ENCODE data around the gene CAPRIN1. TPM values are rescaled to one million over a fixed set of nuclear protein-coding genes. Genes with fewer than 3 reads are reported as not detected.

The CAPRIN1 gene
- total and polyA plus RNA-seq, 10 of the 15 experiments (the other 5 are each of a cell fraction or from before 2014, with no cell fraction given) = 50.4 to 228 (median 191) TPM

DNA sequence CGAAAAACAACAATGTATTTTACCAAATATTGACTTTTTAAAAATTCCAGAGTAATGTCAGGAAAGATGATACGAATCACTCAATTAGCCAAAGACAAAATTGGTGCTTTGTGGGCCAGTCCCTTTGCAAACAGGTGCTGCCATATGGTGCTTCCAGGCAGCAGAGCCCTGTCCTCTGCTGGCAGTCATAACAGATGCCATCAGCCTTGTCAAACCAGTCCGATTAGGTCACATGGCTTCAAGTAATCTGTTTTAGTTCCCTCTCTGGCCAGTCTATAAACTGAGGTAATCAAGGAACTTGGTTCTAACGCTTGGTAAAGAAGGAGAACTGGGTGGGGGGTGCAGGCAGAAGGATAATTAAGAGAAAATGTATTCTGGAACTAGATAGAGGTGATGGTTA is 49.1 kb upstream of the CAPRIN1 start:
- Histone ChIP-seq H2AFZ (ENCODE audit: control insufficient read depth, low read depth, low read length) (no peak overlapping the region), H3K4me2 (ENCODE audit: control insufficient read depth, insufficient read depth) (no peak overlapping the region), H3K4me1 (ENCODE audit: control insufficient read depth, insufficient read depth, low read length) (peaks cover 24% of the 10 kb centered on the region), H3K9ac (ENCODE audit: control insufficient read depth, insufficient read depth, low read length) (no peak overlapping the region), H3K36me3 (ENCODE audit: control insufficient read depth in 2 of 2, insufficient read depth in 2 of 2, low read length in 1 of 2) (no peaks in the 10 kb centered on the region), H3K9me3 (replicated peaks; ENCODE audit: control insufficient read depth, insufficient read depth, low read length) (no peaks in the 10 kb centered on the region; the same call in 2 of the 3 replicates), H3K4me3 (no peak overlapping the region), H3K79me2 (ENCODE audit: control insufficient read depth, insufficient read depth, low read length) (no peaks in the 10 kb centered on the region), H4K20me1 (ENCODE audit: control insufficient read depth, insufficient read depth) (no peaks in the 10 kb centered on the region), H3K27ac (ENCODE audit: control insufficient read depth, insufficient read depth) (no peak overlapping the region), H3K27me3 (replicated peaks in 1 of 2; ENCODE audit: control insufficient read depth in 2 of 2, insufficient read depth in 2 of 2, low read length in 1 of 2) (no peaks in the 10 kb centered on the region; a peak in 2 of 4 replicates)
- SMC1A ChIA-PET (ENCODE audit: uncharacterized antibody, unreplicated experiment) = no interaction called here
- RAD21 ChIA-PET (ENCODE audit: unreplicated experiment) = interaction anchor here (1.1 kb wide), 1 partner anchor 49 kb away, joined by 4 read pairs; the partner anchor contains the start of gene CAPRIN1
- DNase-seq (ENCODE audit: low read depth, low spot score) (no peak), ATAC-seq (no peak), FAIRE-seq (no peak)
- in situ Hi-C loops (cut with MboI) = no loop called here
- BruUV-seq (replicated peaks) = no TSS peak
- intact Hi-C loops (cut with micrococcal nuclease; ENCODE audit: unreplicated experiment) = loop anchor here (5.0 kb wide), 1 partner anchor 145 kb away; no protein-coding TSS in a partner anchor
- TF ChIP-seq RCOR1 (conservative IDR thresholded peaks at IDR 0.05; ENCODE audit: low read depth, low read length) = no peak
- CTCF ChIA-PET = interaction anchor here (0.6 to 1.2 kb wide), 2 partner anchors 55 to 287 kb away, joined by 3 read pairs; no protein-coding TSS in a partner anchor
- 77% methylated on average over 4 of the region's 4 CpGs for WGBS (ENCODE audit: insufficient coverage, insufficient replicate concordance, low lambda C conversion rate, missing lambda C conversion rate)
- POLR2A ChIA-PET = no interaction called here

DNA sequence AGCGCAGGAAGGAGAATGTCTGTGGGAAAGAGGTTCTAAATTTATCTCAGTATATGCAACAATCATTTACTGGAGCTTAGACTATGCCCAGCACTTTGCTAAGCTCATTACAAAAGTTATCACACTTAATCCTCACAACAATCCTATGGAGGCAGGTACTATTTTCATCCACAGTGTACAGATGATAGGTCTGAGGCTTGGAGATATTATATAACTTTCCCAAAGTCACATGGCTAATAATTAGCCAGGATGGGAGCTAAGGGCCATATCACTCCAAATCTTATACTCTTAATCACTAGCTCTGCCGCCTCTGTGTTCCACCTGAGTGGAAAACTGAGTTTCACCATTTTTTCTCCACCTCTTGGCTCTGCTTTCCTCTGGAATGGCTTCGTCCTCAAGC is 47.3 kb upstream of the CAPRIN1 start:
- in situ Hi-C loops (cut with MboI) (no loop called here), intact Hi-C loops (cut with micrococcal nuclease; ENCODE audit: unreplicated experiment) (loop anchor here (5.0 kb wide), 1 partner anchor 143 kb away; no protein-coding TSS in a partner anchor)
- Histone ChIP-seq H3K9me3 (replicated peaks; ENCODE audit: control insufficient read depth, insufficient read depth, low read length) (no peaks in the 10 kb centered on the region; the same call in 2 of the 3 replicates), H4K20me1 (ENCODE audit: control insufficient read depth, insufficient read depth) (no peaks in the 10 kb centered on the region), H2AFZ (ENCODE audit: control insufficient read depth, low read depth, low read length) (no peak overlapping the region), H3K79me2 (ENCODE audit: control insufficient read depth, insufficient read depth, low read length) (no peaks in the 10 kb centered on the region), H3K27ac (ENCODE audit: control insufficient read depth, insufficient read depth) (no peak overlapping the region), H3K4me1 (ENCODE audit: control insufficient read depth, insufficient read depth, low read length) (peaks cover 19% of the 10 kb centered on the region), H3K4me2 (ENCODE audit: control insufficient read depth, insufficient read depth) (no peak overlapping the region), H3K4me3 (no peak overlapping the region), H3K9ac (ENCODE audit: control insufficient read depth, insufficient read depth, low read length) (no peak overlapping the region), H3K36me3 (ENCODE audit: control insufficient read depth in 2 of 2, insufficient read depth in 2 of 2, low read length in 1 of 2) (no peaks in the 10 kb centered on the region), H3K27me3 (replicated peaks in 1 of 2; ENCODE audit: control insufficient read depth in 2 of 2, insufficient read depth in 2 of 2, low read length in 1 of 2) (no peaks in the 10 kb centered on the region; a peak in 2 of 4 replicates)
- ChIA-PET POLR2A (interaction anchor here (1.0 kb wide), 1 partner anchor 354 kb away, joined by 3 read pairs; the partner anchor contains the start of gene ABTB2), SMC1A (ENCODE audit: uncharacterized antibody, unreplicated experiment) (interaction anchor here (1.2 to 1.3 kb wide), 2 partner anchors 60 to 245 kb away, joined by 3 read pairs; no protein-coding TSS in a partner anchor), RAD21 (ENCODE audit: unreplicated experiment) (interaction anchor here (1.0 kb wide), 1 partner anchor 357 kb away, joined by 3 read pairs; no protein-coding TSS in a partner anchor), CTCF (no interaction called here)
- BruUV-seq (replicated peaks) = no TSS peak
- TF ChIP-seq BACH1 (IDR thresholded peaks at IDR 0.05; ENCODE audit: borderline replicate concordance) (no peak), HCFC1 (IDR thresholded peaks at IDR 0.05; ENCODE audit: low read length) (no peak), SUZ12 (IDR thresholded peaks at IDR 0.05; ENCODE audit: unreplicated experiment) (no peak), ZNF274 (IDR thresholded peaks at IDR 0.05; ENCODE audit: insufficient read depth, insufficient read length) (no peak), YBX1 (IDR thresholded peaks at IDR 0.05) (no peak), BMI1 (IDR thresholded peaks at IDR 0.05; ENCODE audit: borderline replicate concordance) (no peak), SIN3A (IDR thresholded peaks at IDR 0.05; ENCODE audit: low read depth, low read length) (no peak), HDAC6 (IDR thresholded peaks at IDR 0.05; ENCODE audit: unreplicated experiment) (no peak), KAT2A (conservative IDR thresholded peaks at IDR 0.05; ENCODE audit: control insufficient read depth, low read depth, low read length) (no peak), EGR1 (IDR thresholded peaks at IDR 0.05; ENCODE audit: borderline replicate concordance in 1 of 2, low read depth in 2 of 2, low read length in 2 of 2) (no peak), NFIC (IDR thresholded peaks at IDR 0.05; ENCODE audit: low read depth, low read length) (no peak), NFYB (IDR thresholded peaks at IDR 0.05; ENCODE audit: insufficient read depth, low read depth, low read length) (no peak), ATF7 (IDR thresholded peaks at IDR 0.05; ENCODE audit: low read depth) (no peak), SREBF1 (IDR thresholded peaks at IDR 0.05; ENCODE audit: low read length) (no peak)
- ATAC-seq (no peak), FAIRE-seq (no peak), DNase-seq (ENCODE audit: low read depth, low spot score) (no peak)
- 87% methylated on average over 3 of the region's 3 CpGs for WGBS (ENCODE audit: insufficient coverage, insufficient replicate concordance, low lambda C conversion rate, missing lambda C conversion rate)

Measured in GM12878 (cell line).